ENCODE results near the gene KCNK2. TPM values are rescaled to one million over a fixed set of nuclear protein-coding genes. Genes with fewer than 3 reads are reported as not detected.

The KCNK2 gene
- total and polyA plus RNA-seq, 2 of the 4 experiments (the other 2 are of a cell fraction): 45.9 to 86.9 TPM

- H2AFZ ChIP-seq (replicated peaks; ENCODE audit: low read length, poor library complexity): no peak overlapping the region
- DNase-seq (peak; percentile 53), ATAC-seq (ENCODE audit: low read depth) (no peak)
- TF ChIP-seq MAZ (IDR thresholded peaks at IDR 0.05; ENCODE audit: borderline replicate concordance, low read depth, low read length): no peak
- no peak for TF ChIP-seq MAFK (IDR thresholded peaks at IDR 0.05; ENCODE audit: low read depth, low read length)
- no peak for TF ChIP-seq MXI1 (IDR thresholded peaks at IDR 0.05; ENCODE audit: borderline replicate concordance, low read depth, low read length)
- no peak for TF ChIP-seq SMC3 (IDR thresholded peaks at IDR 0.05; ENCODE audit: low read depth, low read length)
- TF ChIP-seq USF2 (IDR thresholded peaks at IDR 0.05; ENCODE audit: low read depth, low read length): no peak
- TF ChIP-seq ELK1 (IDR thresholded peaks at IDR 0.05; ENCODE audit: borderline replicate concordance, low read depth, low read length): no peak
- TF ChIP-seq FOS (IDR thresholded peaks at IDR 0.05; ENCODE audit: low read depth, low read length): no peak
- TF ChIP-seq RFX5 (IDR thresholded peaks at IDR 0.05; ENCODE audit: low read depth, low read length): no peak
- intact Hi-C loops (cut with micrococcal nuclease) (no loop called here), dilution Hi-C loops (cut with HindIII; ENCODE audit: low sequenced_read_pairs, unreplicated experiment) (no loop called here), in situ Hi-C loops (cut with MboI; ENCODE audit: low sequenced_read_pairs) (no loop called here)
- H3K14ac ChIP-seq (replicated peaks; ENCODE audit: low read depth, low read length): no peak overlapping the region
- no peaks in the 10 kb centered on the region for H4K20me1 ChIP-seq (ENCODE audit: insufficient read depth, low read length)
- no peak overlapping the region for H3K9ac ChIP-seq (ENCODE audit: low read depth, low read length)
- H2BK15ac ChIP-seq (ENCODE audit: low read depth, low read length): no peak overlapping the region
- no peaks in the 10 kb centered on the region for H3K36me3 ChIP-seq (ENCODE audit: control insufficient read depth, insufficient read depth, low read length)
- H2AK5ac ChIP-seq (ENCODE audit: low read depth, low read length): no peak overlapping the region
- H2BK5ac ChIP-seq (ENCODE audit: low read depth, low read length, poor library complexity, severe bottlenecking): no peak overlapping the region
- no peak overlapping the region for H4K5ac ChIP-seq (ENCODE audit: low read depth, low read length)
- ChIA-PET POLR2A (ENCODE audit: unreplicated experiment) (no interaction called here), CTCF (interaction anchor here (1.0 kb wide), 1 partner anchor 142 kb away, joined by 3 read pairs; no protein-coding TSS in a partner anchor)
- H2AK9ac ChIP-seq (replicated peaks; ENCODE audit: low read depth, low read length, poor library complexity): no peak overlapping the region
- no peak overlapping the region for H4K91ac ChIP-seq (ENCODE audit: insufficient read depth, low read depth, low read length)
- no peaks in the 10 kb centered on the region for H3K27me3 ChIP-seq (ENCODE audit: control insufficient read depth, insufficient read depth, low read length)
- H3K18ac ChIP-seq (ENCODE audit: low read depth, low read length): no peak overlapping the region
- no peak overlapping the region for H2BK120ac ChIP-seq (ENCODE audit: low read depth, low read length)
- H3K9me3 ChIP-seq (ENCODE audit: control insufficient read depth, insufficient read depth, low read length): no peaks in the 10 kb centered on the region
- no peak overlapping the region for H2BK20ac ChIP-seq (ENCODE audit: low read depth, low read length)
- no peak overlapping the region for H3K23ac ChIP-seq (ENCODE audit: low read depth, low read length)
- H3K4ac ChIP-seq (ENCODE audit: low read depth, low read length): no peak overlapping the region
- H3K9me1 ChIP-seq (ENCODE audit: insufficient read depth, low read length): no peaks in the 10 kb centered on the region
- BruUV-seq (replicated peaks): no TSS peak
- peaks cover 3% of the 10 kb centered on the region for H3K4me1 ChIP-seq (ENCODE audit: control insufficient read depth, insufficient read depth, low read length)
- H3K56ac ChIP-seq (ENCODE audit: extremely low read depth, insufficient read depth, low read length): no peak overlapping the region
- H3K79me1 ChIP-seq (ENCODE audit: low read depth in 1 of 2, low read length in 2 of 2): peaks cover 0 to 9% of the 10 kb centered on the region in 2 experiments; a peak in 3 of 4 replicates
- no peak overlapping the region for H4K8ac ChIP-seq (ENCODE audit: low read depth in 2 of 2, low read length in 2 of 2)
- H3K4me3 ChIP-seq (ENCODE audit: insufficient read depth, low read depth, low read length): no peak overlapping the region
- WGBS, 2 experiments (ENCODE audit: extremely low coverage in 2 of 2, insufficient read length in 1 of 2): no CpG with 5 or more reads among the region's 2 CpGs
- no peak overlapping the region for H3K4me2 ChIP-seq (ENCODE audit: low read depth, low read length)
- no peak overlapping the region for H3K27ac ChIP-seq (ENCODE audit: insufficient read depth, low read length)
These were observed 49.6 kb downstream of the KCNK2 start for GRCh38 chr1:215132156-215132555.
